HG03103 (cell line): Measurements from ENCODE around the gene TMEM132C.

Experiments
- ATAC-seq: cut with Tn5 transposase; IDR thresholded peaks from one replicate; pipeline ENCODE4 v1.9.1; 2021; ENCODE audit warnings: low read depth; ENCODE audit not compliant: unreplicated experiment

The TMEM132C gene

DNA sequence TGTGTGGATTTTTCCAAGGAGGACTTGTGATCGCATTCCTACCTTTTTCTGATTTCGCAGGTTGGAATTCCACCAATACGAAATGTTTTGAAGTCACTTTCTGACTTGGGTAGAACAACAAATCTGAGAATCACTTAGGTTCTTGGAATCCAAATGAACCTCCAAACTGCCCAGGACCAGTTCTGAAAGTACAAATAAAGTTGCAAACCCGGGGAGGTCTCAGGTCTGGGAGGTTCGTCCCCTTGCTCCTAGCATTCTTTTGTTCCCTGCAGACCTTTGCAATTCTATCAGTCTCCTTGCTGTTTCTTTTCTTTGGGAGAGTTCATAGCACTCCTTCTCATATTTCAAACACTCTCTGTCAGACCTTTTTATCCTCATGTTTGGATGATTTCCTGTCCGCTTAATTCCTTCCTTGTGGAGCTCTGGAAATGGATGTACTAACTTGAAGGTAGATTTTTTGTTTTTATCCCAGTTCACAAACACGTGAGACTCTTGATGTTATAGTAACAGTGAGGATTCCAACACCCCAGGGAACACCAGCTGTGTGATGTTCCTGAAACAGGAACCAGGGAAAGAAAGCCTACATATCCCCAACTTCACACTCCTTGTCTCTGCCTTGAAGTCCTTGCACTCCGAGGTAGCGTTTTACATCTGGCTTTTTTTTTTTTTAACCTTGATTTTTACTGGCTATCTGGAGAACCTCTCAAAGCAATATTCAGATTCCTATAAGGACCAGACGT lies 70.6 kb downstream of the TMEM132C start:
- no peak for ATAC-seq

DNA sequence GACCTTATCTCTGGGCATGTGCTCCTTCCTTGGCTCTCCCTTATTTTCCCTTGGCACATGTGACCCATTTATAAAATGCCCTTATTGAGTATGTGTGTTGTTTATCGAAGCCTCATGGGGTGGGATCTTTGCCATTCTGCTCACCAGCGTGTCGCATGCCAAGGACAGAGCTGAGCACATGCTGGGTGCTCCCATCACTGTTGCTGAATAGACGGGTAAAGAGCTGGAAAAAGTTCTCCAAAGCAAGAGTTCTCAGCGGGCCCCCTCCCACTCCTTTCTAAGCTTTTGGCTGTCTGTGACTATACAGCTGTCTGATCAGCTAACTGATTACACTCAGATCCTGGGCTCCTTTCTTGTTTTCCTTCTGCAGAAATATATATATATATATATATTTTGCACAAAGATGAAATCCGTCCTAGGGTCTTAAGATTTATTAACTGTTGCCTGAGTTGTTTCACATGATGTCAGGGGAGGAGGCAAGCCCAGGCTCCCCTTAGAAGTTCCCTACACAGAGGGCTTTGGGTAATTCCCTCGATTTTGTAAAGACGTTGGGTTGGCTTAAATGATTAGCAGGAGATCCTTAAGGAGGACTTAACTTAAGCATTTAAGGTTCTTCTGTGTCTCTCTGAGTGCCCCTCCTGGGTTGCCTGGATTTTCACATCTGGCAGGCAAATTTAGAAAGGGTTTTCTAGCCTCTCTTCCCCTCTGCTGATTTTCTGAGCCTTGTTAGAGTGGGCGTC lies 71.6 kb downstream of the TMEM132C start:
- ATAC-seq: no peak

DNA sequence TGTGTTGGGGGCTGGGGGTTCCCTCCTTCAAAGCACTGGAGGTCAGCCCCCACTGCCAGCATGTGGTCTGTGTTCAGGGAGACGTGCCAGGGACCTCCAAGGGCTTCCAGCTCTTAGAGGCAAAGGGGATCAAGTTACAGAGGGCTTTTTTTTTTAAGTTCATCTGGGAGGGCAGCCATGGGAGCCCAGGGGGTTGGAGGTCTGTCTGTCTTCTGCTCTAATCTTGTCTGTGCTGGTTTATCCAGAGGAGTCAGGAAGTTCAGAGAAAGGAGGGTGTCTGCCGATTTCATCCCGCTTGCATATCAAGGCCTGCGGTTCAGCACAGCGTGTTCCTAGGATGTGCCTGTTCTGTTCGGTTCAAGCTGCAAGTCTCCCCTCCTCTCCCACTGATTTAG lies 72.2 kb downstream of the TMEM132C start:
- no peak for ATAC-seq

DNA sequence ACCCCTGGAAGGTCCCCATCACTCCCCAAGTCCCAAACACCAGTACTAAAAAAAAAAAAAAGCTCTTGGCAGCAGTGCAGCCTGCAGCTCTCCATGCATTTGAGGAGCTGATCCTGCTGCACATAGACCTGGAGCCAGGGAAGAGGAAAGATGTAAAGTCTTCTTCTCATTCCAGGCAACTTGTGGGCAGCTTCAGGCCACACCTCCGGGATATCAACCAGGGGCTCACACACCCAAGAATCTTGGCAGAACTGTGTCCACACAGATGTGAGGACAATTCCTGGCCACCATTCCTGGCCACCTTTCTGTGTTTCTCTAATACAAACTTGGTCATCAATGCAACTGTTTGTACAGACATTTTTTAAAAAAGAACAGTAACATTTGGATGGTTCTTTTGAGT lies 72.7 kb downstream of the TMEM132C start:
- no peak for ATAC-seq

DNA sequence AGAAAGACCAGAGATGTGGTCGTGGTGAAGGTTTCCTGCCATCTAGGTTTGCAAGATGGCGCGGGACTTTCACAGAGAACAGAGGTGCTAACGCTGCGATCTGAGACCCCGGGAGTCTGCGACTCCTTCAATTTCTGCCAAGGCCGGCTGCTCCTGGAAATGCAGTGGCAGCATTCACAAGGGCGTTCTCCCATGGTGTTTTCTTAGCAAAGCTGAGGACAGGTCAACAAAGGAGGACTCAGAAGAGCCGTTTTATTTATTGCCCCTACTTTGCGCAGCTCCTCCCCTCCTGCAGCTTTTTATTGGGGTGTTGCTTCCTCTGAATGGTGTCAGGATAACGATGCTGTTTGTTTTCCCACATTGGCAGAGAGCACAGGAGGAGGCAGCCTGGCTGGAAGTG lies 86.3 kb downstream of the TMEM132C start:
- ATAC-seq: no peak

DNA sequence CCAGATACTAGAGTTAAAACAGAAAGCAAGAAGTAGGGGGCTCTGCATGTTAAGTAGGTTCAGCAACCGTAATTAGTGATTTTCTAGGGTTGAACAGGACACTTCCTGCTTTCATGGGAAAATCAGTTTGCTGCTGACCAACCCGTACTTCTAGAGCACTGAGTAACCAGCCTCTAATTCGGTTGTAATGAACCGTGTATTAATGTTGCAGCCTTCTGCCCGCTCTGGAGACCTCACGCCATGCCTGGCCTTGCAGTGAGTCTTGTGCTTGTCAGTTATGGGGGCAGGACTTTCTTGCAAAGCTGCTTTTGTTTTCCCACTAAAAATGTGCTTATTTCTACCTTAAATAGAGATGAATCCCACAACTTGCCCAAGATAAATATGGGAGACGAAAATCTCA lies 89.6 kb downstream of the TMEM132C start:
- ATAC-seq: no peak

DNA sequence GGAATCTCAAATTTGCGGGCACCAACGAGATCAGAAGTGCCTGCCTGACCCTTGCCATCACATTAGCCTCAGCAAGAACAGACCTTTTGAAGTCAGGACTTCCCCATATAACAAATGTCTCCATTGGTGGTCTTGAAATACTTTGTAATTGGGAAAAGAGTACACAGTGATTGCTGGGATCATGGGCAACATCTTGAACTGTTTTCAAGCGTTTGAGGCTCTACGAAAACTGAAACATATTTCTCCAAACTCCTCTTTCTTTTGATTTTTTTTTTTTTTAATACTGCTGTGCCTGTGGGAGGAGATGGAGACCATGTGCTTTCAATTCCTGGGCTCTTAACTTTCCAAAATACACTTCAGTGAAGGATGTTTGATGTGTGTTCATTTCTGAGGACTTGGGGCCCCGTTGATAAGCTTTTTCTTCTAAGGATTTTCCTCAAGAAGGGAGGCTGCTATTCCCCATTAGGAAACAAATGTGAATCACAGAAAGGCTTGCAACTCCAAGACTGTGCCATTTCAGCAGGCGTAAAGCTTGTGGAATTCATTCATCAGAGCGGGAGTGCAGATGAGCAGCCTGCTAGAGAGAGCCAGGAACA lies 94.5 kb downstream of the TMEM132C start:
- ATAC-seq: no peak

DNA sequence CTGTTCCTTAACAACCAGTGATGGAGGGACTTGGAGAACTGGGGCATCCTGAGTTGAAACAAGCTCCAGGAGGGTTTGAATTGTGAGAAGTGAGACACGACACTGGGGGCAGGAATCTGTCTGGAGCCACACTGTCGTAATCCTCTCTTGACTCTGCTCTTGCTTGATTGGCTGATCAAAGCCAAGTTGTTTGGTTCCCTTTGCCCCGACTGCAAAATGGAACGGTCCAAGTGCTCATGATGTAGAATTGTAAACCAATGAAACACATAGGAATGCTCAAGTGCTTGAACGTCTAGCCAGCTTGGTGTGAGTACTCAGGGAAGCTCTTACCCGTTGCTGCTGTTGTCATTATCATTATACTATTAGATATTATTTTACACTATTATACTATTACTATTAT lies 98.1 kb downstream of the TMEM132C start:
- no peak for ATAC-seq

DNA sequence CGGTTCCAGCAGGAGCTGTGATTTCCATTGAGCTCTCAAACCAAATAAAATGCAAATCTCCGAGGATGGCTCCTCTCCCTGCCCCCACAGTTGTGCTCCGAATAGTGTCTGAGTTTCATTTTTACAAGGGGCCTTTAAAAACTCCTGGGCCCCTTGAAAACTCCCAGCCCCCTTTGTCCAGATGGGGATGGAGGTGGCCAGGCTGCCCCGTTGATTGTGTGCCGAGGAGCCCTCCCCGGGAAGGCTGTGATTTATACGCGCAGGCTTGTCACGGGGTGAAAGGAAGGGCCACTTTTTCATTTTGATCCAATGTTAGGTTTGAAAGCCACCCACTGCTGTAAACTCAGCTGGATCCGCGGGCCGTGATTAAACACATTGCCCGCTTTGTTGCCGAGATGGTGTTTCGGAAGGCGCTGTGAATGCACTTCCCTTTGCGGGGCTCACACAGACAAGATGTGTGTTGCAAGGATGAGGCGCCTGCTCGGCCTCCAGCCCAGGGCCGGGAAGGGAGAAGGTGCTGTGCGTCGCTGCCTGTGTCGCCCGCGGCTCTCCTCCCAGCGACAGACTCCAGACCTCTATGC lies 98.8 kb downstream of the TMEM132C start:
- no peak for ATAC-seq

DNA sequence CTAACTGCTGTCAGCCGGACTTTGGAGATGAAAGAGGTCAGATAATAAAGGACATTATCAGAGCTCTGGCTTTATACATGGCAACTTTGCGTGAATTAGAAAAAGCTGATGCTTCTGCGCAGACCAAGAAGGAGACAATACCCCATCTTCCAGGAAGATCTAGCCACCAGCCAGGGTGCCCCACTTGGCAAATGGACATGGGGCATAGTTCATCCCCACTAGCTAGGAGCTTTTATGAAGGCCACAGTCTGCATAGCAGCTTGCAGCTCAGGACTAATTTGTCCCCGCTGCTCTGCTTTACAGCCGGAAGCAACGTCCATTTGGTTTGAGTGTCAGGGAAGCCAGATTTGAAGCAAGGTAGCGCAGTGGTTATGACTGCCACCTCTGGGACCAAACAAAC lies 101.0 kb downstream of the TMEM132C start:
- no peak for ATAC-seq

DNA sequence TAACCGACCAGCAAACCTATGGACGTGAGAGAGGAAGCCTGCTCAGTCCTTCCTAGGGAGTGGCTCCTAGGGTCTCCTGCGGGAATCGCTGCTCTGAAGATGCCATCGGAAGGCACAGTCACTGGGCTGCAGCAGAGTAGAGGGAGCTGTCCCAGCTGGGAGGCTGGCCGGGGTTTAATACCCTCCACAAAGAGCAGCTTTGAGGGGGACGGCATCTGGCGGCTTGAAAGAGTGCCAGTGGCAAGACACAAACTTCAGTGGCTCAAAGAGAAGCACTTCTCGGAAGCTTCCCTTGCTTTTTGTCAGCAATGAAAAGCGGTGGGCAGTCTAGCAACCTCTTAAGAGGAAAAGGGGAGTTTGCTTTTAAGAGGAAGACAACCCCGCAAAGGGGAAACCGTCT lies 114.6 kb downstream of the TMEM132C start:
- no peak for ATAC-seq

DNA sequence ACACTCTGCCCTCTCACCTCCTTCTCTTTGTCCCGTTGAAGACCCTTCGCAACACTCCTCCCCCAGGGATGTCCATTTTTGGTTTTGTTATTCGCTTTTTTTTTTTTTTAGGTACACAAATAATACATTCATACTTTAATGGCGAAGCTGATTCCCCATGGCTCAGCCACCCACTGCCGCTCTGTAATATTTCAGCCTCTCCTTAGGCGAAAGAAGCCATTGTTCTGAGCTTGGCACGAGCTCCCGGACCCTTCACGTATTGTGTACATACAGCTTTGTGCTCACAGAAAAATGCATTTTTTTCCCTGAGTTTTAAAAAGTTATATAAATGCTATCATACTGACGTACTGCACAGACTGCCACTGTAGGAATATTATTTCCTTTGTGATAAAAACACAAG lies 115.0 kb downstream of the TMEM132C start:
- no peak for ATAC-seq

DNA sequence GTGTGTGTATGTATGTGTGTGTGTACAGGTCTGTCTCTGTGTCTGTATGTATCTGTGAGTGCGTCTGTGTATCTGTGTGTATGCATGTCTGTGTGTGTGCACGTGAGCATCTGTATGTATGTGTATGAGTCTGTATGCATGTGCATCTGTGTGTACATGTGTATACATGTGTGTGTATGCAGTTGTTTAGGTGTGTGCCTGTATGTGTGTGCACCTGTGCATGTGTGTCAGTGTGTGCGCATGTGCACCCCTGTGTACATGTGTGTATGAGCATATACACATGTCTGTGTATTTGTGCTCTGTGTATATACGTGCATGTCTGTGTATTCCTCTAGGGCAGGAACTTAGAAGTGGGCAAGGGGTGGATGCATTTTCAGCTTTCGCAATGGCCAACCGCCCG lies 116.0 kb downstream of the TMEM132C start:
- no peak for ATAC-seq

DNA sequence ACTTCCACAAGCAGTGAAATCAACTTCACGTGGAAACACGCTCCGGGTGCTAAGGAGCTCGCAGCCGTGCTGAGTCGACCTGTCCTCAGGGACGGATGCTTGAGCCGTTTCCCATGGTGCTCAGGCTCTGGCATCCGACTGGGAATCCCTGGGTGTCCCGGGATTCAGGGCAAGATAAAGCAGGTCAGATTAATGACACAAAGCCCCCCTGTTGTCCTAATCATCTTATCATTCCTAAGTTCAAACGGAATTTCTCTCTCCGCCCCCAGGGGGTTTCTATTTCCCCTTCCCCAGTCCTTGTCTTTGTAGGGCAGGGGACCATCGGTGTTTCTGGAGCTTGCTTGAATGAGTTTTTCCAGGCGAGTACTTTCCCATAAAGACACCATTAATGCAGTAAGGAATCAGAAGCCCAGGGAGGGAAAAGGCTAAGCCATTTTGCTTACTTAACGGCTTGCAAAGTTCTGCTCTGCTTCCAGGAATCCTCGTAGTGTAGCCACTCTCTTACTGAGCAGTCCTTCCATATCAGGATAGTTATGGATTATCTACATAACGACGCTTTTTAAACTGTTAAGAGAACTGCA lies 116.5 kb downstream of the TMEM132C start:
- no peak for ATAC-seq

DNA sequence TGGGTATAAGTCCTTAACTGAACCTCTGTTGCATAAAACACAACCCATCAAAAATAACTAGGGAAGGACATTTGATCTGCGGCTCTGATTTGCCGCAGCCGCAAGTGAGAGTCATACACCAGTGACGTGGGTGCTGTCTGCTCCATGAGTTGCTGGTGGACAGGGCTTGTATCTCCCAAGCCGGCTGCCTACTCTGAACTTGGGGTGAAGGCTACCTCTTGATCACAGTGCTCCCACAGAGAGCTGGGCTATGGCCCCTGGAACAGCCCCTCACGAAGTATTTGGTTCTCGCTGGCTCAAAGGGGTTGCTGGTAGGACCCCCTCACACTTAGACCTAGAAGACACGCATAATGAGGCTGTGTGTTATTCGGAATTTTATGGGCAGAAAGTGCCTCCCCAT lies 118.8 kb downstream of the TMEM132C start:
- ATAC-seq: no peak

DNA sequence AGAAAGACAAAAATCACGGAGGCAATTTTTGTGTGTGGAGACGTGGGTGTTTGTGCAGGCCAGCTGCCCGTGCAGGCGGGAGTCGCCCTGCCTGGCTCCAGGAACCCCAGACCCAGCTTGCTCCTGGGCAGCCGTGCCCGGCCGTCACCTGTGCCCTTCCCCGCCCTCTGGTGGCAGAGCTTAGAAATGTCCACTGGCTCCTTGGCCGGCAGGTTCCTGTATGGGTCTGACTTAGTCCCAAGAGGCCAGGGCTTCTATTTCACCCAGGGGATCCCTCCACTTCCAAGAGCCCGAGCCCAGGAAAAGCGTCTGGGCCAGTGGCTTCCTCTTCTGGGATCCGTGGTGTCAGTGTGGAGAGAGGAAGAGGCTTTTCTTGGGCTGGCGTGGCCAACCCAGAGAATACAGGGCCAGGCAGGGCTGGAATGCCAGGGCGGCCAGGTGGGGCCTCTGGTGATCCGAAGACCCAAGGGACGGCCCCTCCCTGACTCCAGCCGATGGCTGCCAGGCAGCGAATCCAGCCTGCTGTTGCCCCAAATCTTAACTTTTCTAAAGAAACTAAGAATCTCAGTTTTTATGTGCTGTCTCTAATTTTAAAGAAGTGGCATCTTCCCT lies 120.9 kb downstream of the TMEM132C start:
- ATAC-seq: peak; percentile 74

DNA sequence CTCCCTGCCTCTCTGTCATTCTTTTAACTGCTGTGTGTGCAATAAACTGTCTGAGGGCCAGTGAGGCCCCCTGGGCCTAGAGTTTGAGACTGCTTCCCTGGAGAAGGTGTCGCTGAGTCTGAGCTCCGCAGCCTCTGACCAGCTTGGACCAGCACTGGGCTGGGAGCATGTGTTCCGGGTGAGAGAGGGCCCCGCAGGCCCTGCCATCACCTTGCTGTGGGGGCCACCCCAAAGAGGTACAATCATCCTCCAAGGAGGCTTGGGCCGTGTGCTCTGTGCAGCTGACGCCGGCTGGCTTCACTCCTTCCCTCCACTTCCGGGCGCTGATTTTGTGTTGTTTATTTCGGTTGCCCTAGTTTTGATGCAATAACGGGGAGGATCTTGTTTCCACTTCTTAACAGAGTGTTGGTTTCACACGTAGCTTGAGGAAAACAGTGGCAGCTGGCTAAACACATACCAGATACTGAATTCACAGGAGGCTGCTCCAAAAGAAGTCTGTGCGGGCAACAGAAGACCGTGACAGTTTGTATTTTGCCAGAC lies 121.6 kb downstream of the TMEM132C start:
- no peak for ATAC-seq

DNA sequence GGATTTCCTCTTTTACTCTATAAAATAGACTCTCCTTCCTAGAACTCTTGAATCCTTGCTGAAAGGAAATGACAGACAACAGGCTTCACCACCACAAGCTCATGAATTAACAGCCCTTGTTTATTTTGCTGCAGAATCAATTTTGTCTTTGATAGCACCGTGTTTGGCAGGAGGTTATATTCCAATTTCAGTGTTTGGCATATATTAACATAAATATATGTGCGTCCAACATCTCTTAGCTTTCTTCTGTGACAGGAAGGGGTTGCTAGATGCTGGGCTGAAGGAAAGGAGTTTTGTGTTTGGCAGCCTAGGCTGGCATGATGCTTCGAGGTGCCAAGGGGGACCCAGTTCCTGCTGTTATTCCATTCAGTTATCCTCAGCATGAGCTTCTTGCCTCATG lies 126.4 kb downstream of the TMEM132C start:
- ATAC-seq: no peak

DNA sequence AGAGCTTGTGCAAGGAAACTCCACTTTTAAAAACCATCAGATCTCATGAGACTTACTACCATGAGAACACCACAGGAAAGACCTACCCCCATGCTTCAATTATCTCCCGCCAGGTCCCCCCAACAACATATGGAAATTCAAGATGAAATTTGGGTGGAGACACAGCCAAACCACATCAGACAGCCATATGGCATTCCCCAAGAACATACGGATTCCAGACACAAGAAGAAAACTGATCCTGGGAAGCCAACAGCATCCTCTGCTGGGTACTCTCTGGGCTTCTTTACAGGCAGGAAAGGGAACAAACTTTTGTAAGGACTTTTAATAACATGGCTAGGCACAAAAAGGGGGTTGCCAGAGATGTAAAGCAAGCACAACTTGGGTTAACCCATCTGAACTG lies 127.2 kb downstream of the TMEM132C start:
- no peak for ATAC-seq

DNA sequence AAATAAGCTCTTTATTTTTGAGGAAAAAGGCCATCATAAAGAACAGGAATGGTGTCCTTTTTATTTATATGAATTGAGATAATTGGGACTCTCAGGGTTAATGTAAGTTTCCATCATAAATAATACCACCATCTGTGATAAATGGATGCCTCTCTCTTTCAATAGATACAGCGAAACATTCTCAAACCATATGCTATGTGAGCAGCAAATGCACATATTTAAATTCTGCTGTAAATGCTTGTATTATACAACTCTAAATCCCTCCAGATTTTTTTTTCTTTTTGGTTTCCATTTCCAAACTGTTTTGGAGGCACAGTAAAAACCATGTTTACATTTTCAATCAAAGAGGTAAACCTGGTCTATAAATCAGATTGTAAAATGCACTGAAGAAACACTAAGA lies 132.3 kb downstream of the TMEM132C start:
- no peak for ATAC-seq
